HepG2 (cell line): Measurements from ENCODE around the gene COQ5. TPM values are rescaled to one million over a fixed set of nuclear protein-coding genes. Genes with fewer than 3 reads are reported as not detected.
A peak's percentile ranks its signal among the peaks of the same experiment; 100 is the strongest.

Source experiments
- AHDC1 ChIP-seq: sonication (generic); formaldehyde crosslinking; IDR thresholded peaks from 2 replicates; pipeline ENCODE4 v1.5.1; 2020; ENCODE audit warnings: mild to moderate bottlenecking, missing genetic modification reagents, borderline replicate concordance
- ARID5B ChIP-seq: IDR thresholded peaks from 2 replicates; pipeline ENCODE4 v1.4.0; 2020; ENCODE audit warnings: mild to moderate bottlenecking, missing genetic modification reagents
- HES4 ChIP-seq: sonication (generic); formaldehyde crosslinking; IDR thresholded peaks from 2 replicates; pipeline ENCODE4 v1.9.0; 2021; ENCODE audit warnings: mild to moderate bottlenecking, missing genetic modification reagents, borderline replicate concordance
- HIVEP1 ChIP-seq: sonication (generic); formaldehyde crosslinking; IDR thresholded peaks from 2 replicates; pipeline ENCODE4 v1.4.0; 2020; ENCODE audit warnings: mild to moderate bottlenecking, missing genetic modification reagents
- LBX2 ChIP-seq: sonication (generic); formaldehyde crosslinking; IDR thresholded peaks from 2 replicates; pipeline ENCODE4 v1.5.0; 2020; ENCODE audit warnings: missing genetic modification reagents, mild to moderate bottlenecking, borderline replicate concordance
- TCF7 ChIP-seq: sonication (generic); IDR thresholded peaks from 2 replicates; pipeline ENCODE4 v1.6.1; 2016; ENCODE audit warnings: antibody characterized with exemption, low read depth
- ZBTB10 ChIP-seq: sonication (generic); formaldehyde crosslinking; IDR thresholded peaks from 2 replicates; pipeline ENCODE4 v1.4.0; 2020; ENCODE audit warnings: missing genetic modification reagents, borderline replicate concordance
- ZBTB38 ChIP-seq: sonication (generic); formaldehyde crosslinking; IDR thresholded peaks from 2 replicates; pipeline ENCODE4 v1.5.1; 2020; ENCODE audit warnings: mild to moderate bottlenecking, missing genetic modification reagents
- ZBTB43 ChIP-seq: sonication (generic); formaldehyde crosslinking; conservative IDR thresholded peaks from 2 replicates; pipeline ENCODE4 v1.4.0; 2020; ENCODE audit warnings: missing genetic modification reagents
- ZNF33A ChIP-seq: sonication (generic); formaldehyde crosslinking; IDR thresholded peaks from 2 replicates; pipeline ENCODE4 v1.5.1; 2020; ENCODE audit warnings: missing genetic modification reagents, mild to moderate bottlenecking, moderate library complexity, borderline replicate concordance
- ZNF556 ChIP-seq: sonication (generic); formaldehyde crosslinking; IDR thresholded peaks from 2 replicates; pipeline ENCODE4 v1.4.0; 2020; ENCODE audit warnings: mild to moderate bottlenecking, missing genetic modification reagents, borderline replicate concordance
- ZNF670 ChIP-seq: sonication (generic); formaldehyde crosslinking; IDR thresholded peaks from 2 replicates; pipeline ENCODE4 v1.8.0; 2022; ENCODE audit warnings: mild to moderate bottlenecking, missing genetic modification reagents, borderline replicate concordance
- polyA plus RNA-seq, 8 experiments: library from polyadenylated mRNA; depleted of rRNA in 3 of 8; stranded (reverse) in 7 of 8; unstranded in 1 of 8; fragments of >200 nt; fragmentation: Illumina TruSeq in 4 of 8; extraction: Trizol in 4 of 8; gene quantifications; 2 replicates each; pipeline versions ENCODE4 v1.2.1 to v1.2.3, GENCODE V29; 2011 to 2016; ENCODE audit warnings: low read depth in 4 of 8, missing spikeins in 1 of 8, mixed read lengths in 1 of 8; ENCODE audit not compliant: insufficient read depth in 1 of 8
- total RNA-seq, 5 experiments: library from RNA; depleted of rRNA; stranded (reverse); fragments of >200 nt; fragmentation: Illumina TruSeq; extraction: Trizol; gene quantifications; 2 replicates each; pipeline ENCODE4 v1.2.3, GENCODE V29; 2016; ENCODE audit warnings: low read depth in 1 of 5

Gene COQ5
- total and polyA plus RNA-seq, 2 of the 13 experiments (the other 11 are each of a cell fraction or from before 2014, with no cell fraction given): 36.4 to 41.5 TPM

- TF ChIP-seq ZBTB43 (CRISPR knock-in tag): no peak
- no peak for TF ChIP-seq ZNF33A (CRISPR knock-in tag)
- no peak for TF ChIP-seq ZNF670
- TF ChIP-seq ZNF556 (CRISPR knock-in tag): no peak
- no peak for TF ChIP-seq AHDC1
- TF ChIP-seq TCF7: no peak
- TF ChIP-seq LBX2 (CRISPR knock-in tag): no peak; the same call in 1 of the 2 replicates
- TF ChIP-seq HES4: no peak
- TF ChIP-seq ARID5B (CRISPR knock-in tag): no peak
- 0 out of 2 replicates have a peak, but pooled peaks have one; percentile 33 for TF ChIP-seq ZBTB10 (CRISPR knock-in tag)
- TF ChIP-seq ZBTB38 (CRISPR knock-in tag): no peak
- no peak for TF ChIP-seq HIVEP1 (CRISPR knock-in tag)
These were observed 32.3 kb downstream of the COQ5 start (continued) for GRCh38 chr12:120496413-120497340.
